Central memory CD4-positive, alpha-beta T cell (primary cell): ENCODE measurements around the gene RTCA.
"Not testable (repeated sequence)": the region's sequence is repeated elsewhere in the genome, so short reads cannot be mapped to it uniquely, and the experiment has no call there.

Source experiments
- DNase-seq: peaks from one replicate; pipeline ENCODE4 v3.0.0; 2022
- total RNA-seq, 3 experiments: gene quantifications; one replicate each; lab custom pipeline; 2026; lab: John Stamatoyannopoulos, UW

The RTCA gene
- total RNA-seq: 49.8 to 100 (median 56.6) reads per million in 3 experiments

- DNase-seq: peak; percentile 95
Observed at GRCh38 chr1:100265931-100266740, at the start of gene RTCA. Gene RTCA (plus strand): TSS chr1:100266216. CDS start chr1:100266376, 160 bp downstream.

GRCh38 chr1:100217834-100218233, 48.2 kb upstream of the RTCA start:
- no peak for DNase-seq

GRCh38 chr1:100219457-100219856, 46.6 kb upstream of the RTCA start:
- no peak for DNase-seq

- DNase-seq: no peak
Observed at GRCh38 chr1:100219883-100220282, 46.1 kb upstream of the RTCA start.

- no peak for DNase-seq
Observed at GRCh38 chr1:100222428-100222827, 43.6 kb upstream of the RTCA start.

GRCh38 chr1:100229681-100230443, 36.2 kb upstream of the RTCA start:
- no peak for DNase-seq

- no peak for DNase-seq
Observed at GRCh38 chr1:100230765-100231164, 35.3 kb upstream of the RTCA start.

- DNase-seq: no peak
Observed at GRCh38 chr1:100231721-100232120, 34.3 kb upstream of the RTCA start.

- no peak for DNase-seq
Observed at GRCh38 chr1:100232156-100232555, 33.9 kb upstream of the RTCA start.

GRCh38 chr1:100233566-100233965, 32.5 kb upstream of the RTCA start:
- DNase-seq: not testable (repeated sequence)

GRCh38 chr1:100234432-100234831, 31.6 kb upstream of the RTCA start:
- DNase-seq: no peak

GRCh38 chr1:100237091-100237490, 28.9 kb upstream of the RTCA start:
- no peak for DNase-seq

GRCh38 chr1:100239961-100240360, 26.1 kb upstream of the RTCA start:
- no peak for DNase-seq

GRCh38 chr1:100240631-100241030, 25.4 kb upstream of the RTCA start:
- no peak for DNase-seq

GRCh38 chr1:100246738-100247137, 19.3 kb upstream of the RTCA start:
- DNase-seq: no peak

GRCh38 chr1:100249155-100249536, 16.9 kb upstream of the RTCA start:
- no peak for DNase-seq

GRCh38 chr1:100249537-100250257, 16.3 kb upstream of the RTCA start, which contains the start of gene DBT:
Gene DBT (minus strand): TSS chr1:100249834. CDS start chr1:100249820, 14 bp downstream.
- peak; percentile 92 for DNase-seq

- DNase-seq: no peak
Observed at GRCh38 chr1:100250264-100250663, 15.8 kb upstream of the RTCA start.

GRCh38 chr1:100250807-100251206, 15.2 kb upstream of the RTCA start:
- DNase-seq: no peak

- no peak for DNase-seq
Observed at GRCh38 chr1:100252901-100253300, 13.1 kb upstream of the RTCA start.

GRCh38 chr1:100253552-100253951, 12.5 kb upstream of the RTCA start:
- DNase-seq: no peak

GRCh38 chr1:100256273-100256672, 9.7 kb upstream of the RTCA start:
- not testable (repeated sequence) for DNase-seq

- not testable (repeated sequence) for DNase-seq
Observed at GRCh38 chr1:100258427-100258826, 7.6 kb upstream of the RTCA start.
